Muscle of arm (tissue), 12 donors: ENCODE results near the gene MAP9. TPM values are rescaled to one million over a fixed set of nuclear protein-coding genes. Genes with fewer than 3 reads are reported as not detected.
A peak's percentile ranks its signal among the peaks of the same experiment; 100 is the strongest.
"Not testable (repeated sequence)": the region's sequence is repeated elsewhere in the genome, so short reads cannot be mapped to it uniquely, and the experiment has no call there.

Experiments
- DNase-seq: peaks from one replicate; pipeline ENCODE4 v3.0.0-alpha.2; 2013
- polyA plus RNA-seq, 12 donors: library from polyadenylated mRNA; unstranded; fragments of 120-200 nt; gene quantifications; one replicate each; pipeline ENCODE4 v1.2.1, GENCODE V29; 2013; ENCODE audit not compliant: insufficient read length in 12 of 12

Gene MAP9
- polyA plus RNA-seq, 12 donors, result 3.3 to 9.2 (median 5.4) TPM; not detected in 1

DNA sequence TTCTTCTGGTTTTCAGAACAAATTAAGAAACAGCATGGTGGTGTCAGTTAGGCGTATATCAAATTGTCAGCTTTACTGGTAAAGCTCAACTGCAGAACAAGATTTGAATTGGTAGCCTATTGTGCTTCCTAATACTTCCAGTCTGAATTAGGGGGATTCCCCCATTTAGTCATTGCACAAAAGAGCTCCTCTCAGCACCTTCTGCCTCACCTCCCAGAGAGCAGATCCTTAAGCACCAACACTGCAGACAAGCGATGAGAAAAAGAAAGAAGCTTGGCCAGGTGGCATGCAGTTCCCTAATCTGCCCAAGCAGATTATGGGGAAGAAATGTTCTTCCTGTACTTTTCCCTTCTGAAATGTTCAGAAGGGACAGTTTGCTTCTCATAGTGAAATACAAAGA, 9.2 kb downstream of the MAP9 start:
- DNase-seq, result no peak

DNA sequence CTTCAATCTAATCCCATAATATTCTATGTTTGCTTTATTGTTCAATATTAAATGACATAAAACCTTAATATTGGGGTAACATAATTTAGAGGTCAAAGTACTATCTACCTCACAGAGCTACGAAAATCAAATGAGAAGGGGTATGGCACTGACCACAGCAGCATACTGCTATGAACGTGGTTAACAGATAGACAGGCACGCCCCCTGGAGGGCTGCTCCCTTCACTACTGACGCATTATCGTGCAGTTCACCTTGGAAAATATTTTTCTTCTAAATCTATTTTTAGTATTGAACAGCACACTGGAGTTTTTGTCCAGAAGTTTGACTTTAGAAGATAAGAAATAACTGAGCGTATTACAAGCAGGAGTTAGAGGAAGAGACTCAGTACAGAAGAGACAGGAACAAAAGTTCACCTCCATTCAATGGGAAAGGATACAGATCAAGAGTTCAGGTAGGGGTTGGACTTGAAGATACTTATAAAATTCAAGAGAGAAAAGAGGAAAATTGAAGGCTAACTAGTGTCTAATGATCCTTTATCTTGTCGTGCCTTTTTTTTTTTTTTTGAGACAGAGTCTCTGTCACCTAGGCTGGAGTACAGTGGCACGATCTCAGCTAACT, 22.7 kb downstream of the MAP9 start:
- peak; percentile 53 for DNase-seq

DNA sequence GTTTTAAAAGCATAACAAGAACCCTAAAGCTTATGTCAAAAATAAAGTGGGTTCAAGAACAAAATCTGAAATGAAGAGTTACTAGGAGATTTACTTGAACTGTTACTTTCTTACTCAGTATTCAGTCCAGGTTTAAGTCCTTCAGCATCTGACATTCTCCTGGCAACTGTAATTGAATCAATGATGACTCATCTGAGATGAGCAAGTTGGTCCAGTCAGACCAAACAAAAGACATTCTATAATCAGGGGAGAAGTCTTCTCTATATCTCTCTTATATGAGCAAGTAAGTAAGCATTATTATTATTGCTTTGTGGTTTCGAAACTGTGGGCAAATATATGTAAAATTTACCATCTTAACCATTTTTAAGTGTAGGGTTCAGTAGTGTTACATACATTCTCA, 34.6 kb downstream of the MAP9 start:
- no peak for DNase-seq

DNA sequence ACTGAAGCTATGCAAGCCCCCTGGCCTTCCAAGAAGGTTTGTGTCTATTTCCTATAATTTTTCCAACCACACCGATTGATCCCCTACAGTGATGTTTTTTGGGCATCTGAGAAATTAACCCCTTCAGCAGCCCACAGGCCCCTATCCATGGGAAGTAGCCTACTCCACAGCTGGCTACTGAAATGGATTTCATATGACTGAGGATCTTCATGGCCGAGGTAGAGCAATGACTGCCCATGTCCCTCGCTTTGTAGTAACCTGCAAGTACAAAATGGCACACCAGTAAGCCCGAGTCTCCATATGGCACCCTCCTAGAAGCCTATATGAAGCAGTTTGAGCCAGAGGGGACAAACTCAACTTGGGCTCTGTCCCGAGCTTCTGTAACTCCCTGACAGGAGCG, 36.8 kb downstream of the MAP9 start:
- no peak for DNase-seq

DNA sequence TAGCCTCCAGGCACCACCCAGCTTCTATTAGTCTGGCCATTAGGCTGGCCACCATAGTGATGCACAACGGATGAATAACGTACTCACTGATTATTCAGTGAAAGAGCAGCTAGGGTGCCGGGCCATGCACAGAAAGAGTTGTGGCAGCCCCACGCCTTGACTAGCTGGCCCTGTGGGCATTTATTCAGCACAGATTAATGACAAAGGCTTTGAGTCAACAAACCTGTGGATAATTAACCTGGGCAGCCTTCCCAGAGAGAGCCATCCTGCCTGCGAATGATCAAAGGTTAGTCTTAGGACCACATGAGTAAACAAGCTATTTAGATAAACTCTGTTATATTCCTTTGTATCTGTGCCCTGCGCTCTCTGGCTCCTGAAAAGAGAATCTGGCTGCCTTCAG, 37.2 kb downstream of the MAP9 start:
- DNase-seq, result no peak

- no peak for DNase-seq
These were observed 38.6 kb downstream of the MAP9 start for GRCh38 chr4:155338196-155338595.

GRCh38 chr4:155336242-155336641, 40.5 kb downstream of the MAP9 start:
- no peak for DNase-seq

DNA sequence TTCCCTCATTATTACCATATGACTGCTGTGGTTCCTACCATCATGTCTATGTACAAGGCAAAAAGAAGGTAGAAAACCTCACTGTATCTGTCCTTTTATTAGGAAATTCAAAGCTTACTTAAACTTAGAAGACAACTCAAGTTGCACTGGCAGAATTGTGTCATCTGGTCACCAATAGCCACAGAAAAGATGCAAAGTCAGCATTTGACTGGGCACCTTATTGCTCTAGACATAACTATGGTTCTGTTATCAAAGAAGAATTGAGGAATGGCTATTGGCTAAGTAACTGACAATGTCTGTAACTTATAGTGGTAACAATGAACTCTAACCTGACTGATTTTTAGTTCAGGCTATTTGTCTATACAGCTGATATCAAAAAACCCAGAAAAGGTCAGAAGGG, 45.3 kb downstream of the MAP9 start:
- DNase-seq, result no peak

- DNase-seq, result no peak
These were observed 54.0 kb downstream of the MAP9 start for GRCh38 chr4:155322782-155323181.

- DNase-seq, result no peak
These were observed 55.8 kb downstream of the MAP9 start for GRCh38 chr4:155321006-155321405.

DNA sequence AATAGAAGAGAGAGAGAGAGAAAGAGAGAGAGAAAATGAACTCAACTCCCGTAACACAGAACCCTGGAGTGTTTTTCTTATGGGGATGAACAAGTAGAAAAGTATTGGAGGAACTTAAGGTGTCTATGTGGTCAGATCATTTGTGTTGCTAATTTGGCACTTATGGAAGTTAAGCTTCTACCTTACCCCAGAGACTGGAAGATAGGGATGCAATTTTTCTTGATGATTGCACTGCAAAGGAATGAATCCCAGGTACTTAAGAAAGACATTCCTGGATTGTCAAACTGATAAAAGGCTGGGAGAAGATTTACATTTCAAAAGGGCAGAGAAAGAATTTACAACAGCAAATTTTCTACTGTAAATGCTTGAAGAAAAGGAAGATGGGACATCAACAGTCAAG, 57.2 kb downstream of the MAP9 start:
- DNase-seq, result no peak

GRCh38 chr4:155312027-155312426, 64.7 kb downstream of the MAP9 start:
- not testable (repeated sequence) for DNase-seq

- peak; percentile 4 for DNase-seq
These were observed 69.0 kb downstream of the MAP9 start for GRCh38 chr4:155307731-155308277.

- no peak for DNase-seq
These were observed 71.1 kb downstream of the MAP9 start for GRCh38 chr4:155305619-155306018.

DNA sequence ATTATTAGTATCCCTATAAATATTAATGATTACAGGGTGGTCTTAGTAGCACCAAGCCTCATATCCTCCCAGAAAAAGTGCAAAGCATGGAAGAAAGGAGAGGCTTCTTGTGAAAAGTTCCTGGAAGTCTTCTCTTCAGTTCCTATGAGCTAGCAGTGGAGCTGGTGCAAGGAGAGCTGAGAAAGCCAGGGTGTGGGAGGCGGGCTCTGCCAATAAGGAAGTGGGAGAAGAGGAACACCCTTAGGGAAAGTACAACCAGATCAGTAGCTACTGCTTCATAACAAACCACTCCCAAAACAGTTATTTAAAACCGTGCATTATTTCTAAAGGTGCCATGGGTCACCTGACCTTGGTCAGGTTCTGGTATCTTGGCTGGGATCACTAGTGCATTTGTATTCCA, 72.4 kb downstream of the MAP9 start:
- DNase-seq, result no peak

DNA sequence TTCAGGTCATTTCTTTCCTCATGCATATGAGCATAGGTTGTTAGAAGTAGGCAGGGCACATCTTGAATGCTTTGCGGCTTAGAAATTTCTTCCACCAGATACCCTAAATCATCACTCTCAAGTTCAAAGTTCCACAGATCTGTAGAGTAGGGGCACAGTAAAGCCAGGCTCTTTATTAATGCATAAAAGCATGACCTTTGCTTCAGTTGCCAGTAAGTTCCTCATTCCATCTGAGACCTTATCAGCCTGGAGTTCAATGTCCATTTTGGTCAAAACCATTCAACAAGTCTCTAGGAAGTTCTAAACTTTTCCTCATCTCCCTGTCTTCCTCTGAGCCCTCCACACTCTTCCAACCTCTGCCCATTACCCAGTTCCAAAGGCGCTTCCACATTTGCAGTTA, 77.7 kb downstream of the MAP9 start:
- DNase-seq, result no peak

Other genes starting within 250 kb of the MAP9 start
- gene NPY2R, start 168.3 kb downstream of the MAP9 start, polyA plus RNA-seq, result 1 to 10 TPM in 1 of 12 donors, under 1 TPM in 2, not detected in 9; 0.04 to 1.1 (median 0.05) TPM